AG10803 (cell line): ENCODE data around the gene TACSTD2.
"Not testable (repeated sequence)": the region's sequence is repeated elsewhere in the genome, so short reads cannot be mapped to it uniquely, and the experiment has no call there.

ENCODE experiments used
- DNase-seq: peaks from one replicate; pipeline ENCODE4 v3.0.0; 2010; ENCODE audit warnings: low read depth
- H3K4me3 ChIP-seq: 2 replicates; pipeline ENCODE4 v1.5.1; 2011; ENCODE audit warnings: mild to moderate bottlenecking, low read length, control low read depth
- TF ChIP-seq, protein P1 (sequence below): conservative IDR thresholded peaks from 2 replicates; pipeline ENCODE4 v1.5.1; 2011; ENCODE audit warnings: mild to moderate bottlenecking, low read length, control low read depth, inconsistent platforms

Gene TACSTD2

DNA sequence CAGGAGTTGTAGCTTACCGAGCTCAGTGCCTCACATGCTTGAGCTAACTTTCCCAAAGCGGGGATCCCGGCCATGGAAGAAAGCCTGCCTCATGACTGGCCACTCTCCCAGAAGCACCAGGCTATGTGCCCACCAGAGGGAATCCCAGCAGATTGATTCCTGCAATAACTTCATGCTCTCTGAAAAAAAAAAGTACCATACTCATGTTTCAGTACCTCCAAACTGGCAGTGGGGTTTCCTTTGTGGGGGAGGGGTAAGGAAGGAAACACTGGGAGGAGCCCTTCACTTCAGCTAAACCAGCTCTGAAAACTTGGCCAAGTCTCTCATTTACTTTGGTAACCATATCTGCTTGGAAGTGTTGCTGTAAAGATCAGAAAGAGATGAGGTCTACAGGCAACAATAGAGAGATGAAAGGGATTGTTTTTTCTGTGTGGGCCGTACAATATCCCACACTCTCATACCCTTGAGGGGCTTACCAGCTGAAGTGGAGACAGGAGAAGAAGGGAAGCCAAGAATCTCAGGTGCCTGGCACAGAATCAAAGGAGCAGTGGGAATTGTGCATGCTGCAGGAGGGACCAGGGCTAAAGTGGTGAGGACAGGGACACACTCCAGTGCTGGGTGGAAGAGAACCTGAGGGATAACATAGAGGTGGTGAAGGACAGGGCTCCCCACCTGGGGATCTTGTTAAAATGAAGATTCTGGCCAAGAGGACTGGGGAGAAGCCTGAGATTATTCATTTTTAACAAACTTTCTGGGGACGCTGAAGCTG is 42.4 kb upstream of the TACSTD2 start:
- no peak overlapping the region for H3K4me3 ChIP-seq
- TF ChIP-seq, protein P1, sequence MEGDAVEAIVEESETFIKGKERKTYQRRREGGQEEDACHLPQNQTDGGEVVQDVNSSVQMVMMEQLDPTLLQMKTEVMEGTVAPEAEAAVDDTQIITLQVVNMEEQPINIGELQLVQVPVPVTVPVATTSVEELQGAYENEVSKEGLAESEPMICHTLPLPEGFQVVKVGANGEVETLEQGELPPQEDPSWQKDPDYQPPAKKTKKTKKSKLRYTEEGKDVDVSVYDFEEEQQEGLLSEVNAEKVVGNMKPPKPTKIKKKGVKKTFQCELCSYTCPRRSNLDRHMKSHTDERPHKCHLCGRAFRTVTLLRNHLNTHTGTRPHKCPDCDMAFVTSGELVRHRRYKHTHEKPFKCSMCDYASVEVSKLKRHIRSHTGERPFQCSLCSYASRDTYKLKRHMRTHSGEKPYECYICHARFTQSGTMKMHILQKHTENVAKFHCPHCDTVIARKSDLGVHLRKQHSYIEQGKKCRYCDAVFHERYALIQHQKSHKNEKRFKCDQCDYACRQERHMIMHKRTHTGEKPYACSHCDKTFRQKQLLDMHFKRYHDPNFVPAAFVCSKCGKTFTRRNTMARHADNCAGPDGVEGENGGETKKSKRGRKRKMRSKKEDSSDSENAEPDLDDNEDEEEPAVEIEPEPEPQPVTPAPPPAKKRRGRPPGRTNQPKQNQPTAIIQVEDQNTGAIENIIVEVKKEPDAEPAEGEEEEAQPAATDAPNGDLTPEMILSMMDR = no peak
- no peak for DNase-seq

DNA sequence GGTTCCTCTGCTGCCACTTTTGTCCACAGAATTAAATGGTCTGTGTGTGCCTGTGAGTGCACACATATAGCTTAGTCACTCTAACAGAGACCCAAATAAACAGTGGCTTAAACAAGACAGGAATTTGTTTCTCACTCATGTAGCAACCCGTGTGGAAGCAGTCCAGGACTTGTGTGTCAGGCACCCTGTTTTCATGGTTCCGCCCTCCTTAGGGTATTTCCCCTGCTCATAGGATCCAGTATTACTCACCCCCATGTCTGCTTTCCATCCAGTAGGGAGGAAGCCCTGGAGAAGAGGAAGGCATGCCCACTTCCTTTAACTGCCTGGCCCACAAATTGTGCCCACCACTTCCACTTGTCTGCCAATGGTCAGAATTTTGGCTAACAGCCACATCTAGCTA is 41.3 kb upstream of the TACSTD2 start:
- H3K4me3 ChIP-seq = no peak overlapping the region
- peak; percentile 96 for DNase-seq
- TF ChIP-seq, protein P1 = no peak

GRCh38 chr1:58611861-58612385 is 34.9 kb upstream of the TACSTD2 start:
- DNase-seq = no peak
- TF ChIP-seq, protein P1 = no peak
- H3K4me3 ChIP-seq = no peak overlapping the region

DNA sequence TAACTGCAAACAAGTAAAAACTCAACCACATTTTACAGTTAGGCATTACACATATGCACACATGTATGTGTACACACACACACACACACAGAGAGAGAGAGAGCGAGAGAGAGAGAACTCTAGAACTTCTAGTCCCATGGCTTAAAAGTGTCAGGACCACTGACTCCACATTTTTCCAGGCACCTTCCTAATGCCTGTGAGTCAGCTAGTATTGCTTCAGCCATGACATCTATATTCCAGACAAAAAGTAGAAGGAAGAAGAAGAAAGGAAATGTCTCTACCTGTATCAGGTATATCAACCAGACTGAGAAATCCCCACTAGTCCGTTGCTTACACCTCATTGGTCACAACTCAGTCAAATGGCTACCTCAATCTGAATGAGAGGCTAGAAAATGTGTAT is 31.9 kb upstream of the TACSTD2 start:
- DNase-seq = no peak
- TF ChIP-seq, protein P1 = no peak
- no peak overlapping the region for H3K4me3 ChIP-seq

- no peak overlapping the region for H3K4me3 ChIP-seq
These were observed 31.2 kb upstream of the TACSTD2 start for GRCh38 chr1:58608297-58608696.

DNA sequence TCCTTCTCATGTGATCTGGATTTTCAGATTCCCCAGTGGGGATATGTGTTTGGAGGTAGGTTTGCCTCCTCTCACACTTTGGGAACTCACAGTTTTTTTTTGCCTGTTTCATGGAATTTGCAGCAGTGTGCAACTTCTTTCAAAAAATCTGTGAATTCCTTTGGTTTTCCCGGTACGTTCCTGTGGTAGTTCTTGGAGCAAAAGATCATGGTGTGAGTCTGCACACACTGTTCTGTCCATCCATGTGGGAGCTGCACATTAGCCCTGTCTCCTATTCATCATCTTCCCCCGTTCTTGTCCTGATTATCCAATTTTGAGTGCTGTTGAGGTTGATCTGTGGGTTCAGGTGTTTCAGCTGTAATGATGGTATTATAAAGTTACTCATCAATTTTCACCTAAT is 30.3 kb upstream of the TACSTD2 start:
- H3K4me3 ChIP-seq = no peak overlapping the region
- DNase-seq = peak; percentile 47
- TF ChIP-seq, protein P1 = no peak

More at GRCh38 chr1:58608297-58608696, 31.2 kb upstream of the TACSTD2 start:
- TF ChIP-seq, protein P1 = no peak
- no peak for DNase-seq

DNA sequence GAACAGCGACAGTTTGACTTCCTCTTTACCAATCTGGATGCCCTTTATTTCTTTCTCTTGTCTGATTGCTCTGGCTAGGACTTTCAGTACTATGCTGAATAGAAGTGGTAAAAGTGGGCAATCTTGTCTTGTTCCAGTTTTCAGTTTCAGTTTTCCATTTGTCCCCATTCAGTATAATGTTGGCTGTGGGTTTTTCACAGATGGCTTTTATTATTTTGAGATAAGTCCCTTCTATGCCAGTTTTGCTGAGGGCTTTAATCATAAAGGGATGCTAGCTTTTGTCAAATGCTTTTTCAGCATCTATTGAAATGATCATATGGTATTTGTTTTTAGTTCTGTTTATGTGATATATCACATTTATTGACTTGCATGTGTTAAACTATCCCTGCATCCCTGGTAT is 24.9 kb upstream of the TACSTD2 start:
- not testable (repeated sequence) for H3K4me3 ChIP-seq, DNase-seq
